ENCODE data around the gene ZNF451.

DNA sequence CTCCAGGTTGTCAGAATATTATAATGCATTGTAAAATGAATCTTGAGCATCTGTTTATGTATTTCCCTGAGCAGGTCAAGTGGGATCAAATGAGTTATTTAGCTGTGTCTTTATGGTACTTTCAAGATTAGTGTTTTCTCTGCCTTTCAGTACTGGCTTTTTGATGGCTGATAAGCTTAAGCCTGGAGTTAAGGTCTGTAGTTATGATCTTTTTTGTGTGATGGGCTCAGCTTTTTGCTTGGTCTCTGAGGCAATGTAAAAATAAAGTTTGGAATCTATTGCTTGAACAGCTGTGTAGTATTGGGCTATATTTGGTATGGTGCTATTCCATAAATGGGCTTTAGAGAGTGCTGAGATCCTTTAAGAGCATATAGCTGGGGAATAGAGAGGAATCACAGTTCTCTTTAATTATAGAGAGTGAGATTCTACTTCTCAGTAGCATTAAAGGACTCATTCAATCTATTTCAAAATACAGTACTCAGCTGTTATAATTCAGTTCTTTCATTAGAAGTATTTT lies 40.7 kb downstream of the ZNF451 start:
- no peak for TF ChIP-seq EZH2phosphoT487 (IDR thresholded peaks at IDR 0.05; ENCODE audit: insufficient read depth, low read depth)
- no peak for TF ChIP-seq EZH2 (IDR thresholded peaks at IDR 0.05; ENCODE audit: insufficient read depth, poor library complexity, severe bottlenecking)
